NCI-H128 (cell line): ENCODE results near the gene P2RX7.
"Not testable (repeated sequence)": the region's sequence is repeated elsewhere in the genome, so short reads cannot be mapped to it uniquely, and the experiment has no call there.

Source experiments
- DNase-seq: peaks from one replicate; lab custom pipeline; 2025; ENCODE audit not compliant: unreplicated experiment; lab: John Stamatoyannopoulos, UW

Gene P2RX7

GRCh38 chr12:121226871-121227270 lies 94.2 kb downstream of the P2RX7 start:
- not testable (repeated sequence) for DNase-seq

GRCh38 chr12:121227294-121227693 lies 94.6 kb downstream of the P2RX7 start:
- DNase-seq = no peak

GRCh38 chr12:121228919-121229665 lies 96.4 kb downstream of the P2RX7 start:
- DNase-seq = no peak

- not testable (repeated sequence) for DNase-seq
Observed at GRCh38 chr12:121229826-121230537, 97.3 kb downstream of the P2RX7 start.

GRCh38 chr12:121230538-121230907 lies 97.8 kb downstream of the P2RX7 start:
- no peak for DNase-seq

GRCh38 chr12:121232163-121232562 lies 99.5 kb downstream of the P2RX7 start:
- DNase-seq = no peak

- DNase-seq = no peak
Observed at GRCh38 chr12:121232977-121233627, 100.4 kb downstream of the P2RX7 start.

GRCh38 chr12:121233628-121234020 lies 100.9 kb downstream of the P2RX7 start:
- no peak for DNase-seq

- no peak for DNase-seq
Observed at GRCh38 chr12:121236776-121237175, 104.1 kb downstream of the P2RX7 start.

GRCh38 chr12:121237415-121237814 lies 104.7 kb downstream of the P2RX7 start:
- DNase-seq = no peak
